Sigmoid colon (tissue), 4 donors: ENCODE results near the gene TNK2.
"Not testable (repeated sequence)": the region's sequence is repeated elsewhere in the genome, so short reads cannot be mapped to it uniquely, and the experiment has no call there.

ENCODE experiments used
- CTCF ChIP-seq, 4 experiments: fragments of 450-650 bp in 3 of 4; fragments of 200-600 bp in 1 of 4; IDR thresholded peaks; one replicate each; pipeline ENCODE4 v1.5.1; 2016 to 2019; ENCODE audit warnings: antibody characterized with exemption in 4 of 4, mild to moderate bottlenecking in 3 of 4, moderate library complexity in 2 of 4
- EP300 ChIP-seq, 4 donors: sonication (generic); formaldehyde crosslinking; IDR thresholded peaks; one replicate each; pipeline ENCODE4 v1.6.1; 2017; ENCODE audit warnings: antibody characterized with exemption in 4 of 4
- POLR2A ChIP-seq, 2 donors: fragments of 450-650 bp; IDR thresholded peaks; one replicate each; pipeline ENCODE4 v1.6.1; 2016; ENCODE audit warnings: antibody characterized with exemption in 2 of 2, mild to moderate bottlenecking in 2 of 2, moderate library complexity in 2 of 2
- POLR2AphosphoS5 ChIP-seq, 4 donors: sonication (generic); formaldehyde crosslinking; IDR thresholded peaks; one replicate each; pipeline ENCODE4 v1.6.1; 2017; ENCODE audit warnings: antibody characterized with exemption in 4 of 4

DNA sequence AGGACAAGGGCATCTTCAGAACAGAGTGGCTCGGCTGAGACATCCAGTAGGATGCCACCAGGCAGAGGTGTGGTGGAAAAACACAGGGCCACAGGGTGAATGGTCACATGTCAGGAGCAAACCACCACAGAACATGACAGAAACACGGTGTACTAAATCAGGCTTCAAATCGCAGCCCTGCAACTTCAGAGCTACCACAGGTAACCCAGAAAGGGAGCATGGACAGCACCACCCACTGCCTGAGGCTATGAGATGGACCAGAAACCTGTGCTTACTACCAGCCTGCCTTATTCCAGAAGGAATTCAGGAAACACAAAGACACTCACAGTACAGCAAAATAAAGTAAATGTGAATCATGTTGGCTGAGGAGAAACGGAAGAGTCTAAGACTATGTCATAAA, 41.8 kb upstream of the TNK2 start:
- not testable (repeated sequence) for TF ChIP-seq CTCF, POLR2A, POLR2AphosphoS5, EP300 (IDR thresholded peaks at IDR 0.05)
